Activated CD4-positive, alpha-beta T cell treated with anti-CD3 and anti-CD28 coated beads for 24 hours (primary cell): ENCODE data around the gene SLC35B1.

Experiments used
- DNase-seq, 2 donors: peaks; one replicate each; pipeline ENCODE4 v3.0.0-alpha.2; 2020; ENCODE audit warnings: low read depth in 2 of 2

Gene SLC35B1, protein sequence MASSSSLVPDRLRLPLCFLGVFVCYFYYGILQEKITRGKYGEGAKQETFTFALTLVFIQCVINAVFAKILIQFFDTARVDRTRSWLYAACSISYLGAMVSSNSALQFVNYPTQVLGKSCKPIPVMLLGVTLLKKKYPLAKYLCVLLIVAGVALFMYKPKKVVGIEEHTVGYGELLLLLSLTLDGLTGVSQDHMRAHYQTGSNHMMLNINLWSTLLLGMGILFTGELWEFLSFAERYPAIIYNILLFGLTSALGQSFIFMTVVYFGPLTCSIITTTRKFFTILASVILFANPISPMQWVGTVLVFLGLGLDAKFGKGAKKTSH

GRCh38 chr17:49707608-49708514, at the start of gene SLC35B1:
Gene SLC35B1 (minus strand): TSS chr17:49707964. CDS start chr17:49707833, 131 bp downstream.
- DNase-seq, result peak; percentile 98

DNA sequence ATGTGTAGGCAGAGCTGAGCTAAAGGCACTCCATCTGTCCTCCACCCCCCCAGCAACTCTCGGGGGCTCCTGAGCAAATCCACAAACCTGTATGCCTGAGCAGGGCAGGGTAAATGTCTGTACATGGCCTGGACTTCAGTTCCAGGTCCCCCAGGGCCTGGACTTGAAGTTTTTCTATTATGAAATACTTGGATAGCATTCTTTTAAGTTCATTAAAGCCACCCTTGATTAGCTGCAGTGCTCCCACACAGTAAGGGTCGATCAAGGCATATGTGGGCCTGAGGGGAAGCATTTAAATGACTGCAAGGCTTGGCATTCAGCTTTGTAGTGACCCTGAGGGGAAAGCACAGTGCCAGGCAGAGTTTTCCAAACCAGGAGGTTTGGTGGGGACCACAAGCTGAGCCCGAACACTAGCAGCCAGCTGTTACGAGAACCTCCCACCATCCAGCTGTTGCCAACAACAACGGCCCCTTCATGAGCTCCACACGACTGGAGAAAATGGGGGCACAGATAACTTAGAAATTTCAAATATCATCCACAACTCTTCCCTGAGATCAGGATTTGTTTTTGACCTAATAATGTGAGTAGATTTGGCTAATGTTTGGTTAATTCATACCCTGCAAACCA, 49.5 kb upstream of the SLC35B1 start:
- no peak for DNase-seq

- no peak for DNase-seq
Measured at GRCh38 chr17:49756323-49757150, 48.8 kb upstream of the SLC35B1 start.

DNA sequence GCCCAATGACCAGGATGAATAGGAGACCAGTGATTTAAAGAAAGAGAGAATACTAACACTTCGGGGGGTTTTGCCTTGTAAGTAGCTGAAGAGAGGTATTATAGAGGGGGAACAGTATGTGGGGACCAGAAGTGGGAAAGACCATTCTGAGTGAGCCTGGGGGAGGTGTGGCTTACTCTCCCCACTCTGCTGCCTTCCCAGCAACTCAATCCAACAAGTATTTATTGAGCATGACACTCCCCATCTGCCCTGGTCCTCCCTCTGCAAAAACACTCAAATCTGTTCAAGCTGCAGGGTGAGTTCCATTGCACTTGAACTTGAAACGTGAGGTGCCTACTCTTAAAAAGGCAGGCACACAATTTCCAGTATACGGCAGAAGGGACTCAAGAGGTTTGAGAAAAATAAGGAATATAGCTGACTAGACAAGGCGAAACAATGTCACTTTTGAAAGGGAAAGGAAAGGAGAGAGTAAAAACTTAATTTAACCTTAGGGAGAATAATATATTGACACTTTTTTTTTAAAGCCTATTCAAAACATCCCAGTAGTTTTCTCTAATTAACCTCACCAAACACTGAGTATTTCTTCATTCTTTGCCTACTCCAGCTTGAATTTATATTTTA, 48.0 kb upstream of the SLC35B1 start:
- DNase-seq, result no peak

DNA sequence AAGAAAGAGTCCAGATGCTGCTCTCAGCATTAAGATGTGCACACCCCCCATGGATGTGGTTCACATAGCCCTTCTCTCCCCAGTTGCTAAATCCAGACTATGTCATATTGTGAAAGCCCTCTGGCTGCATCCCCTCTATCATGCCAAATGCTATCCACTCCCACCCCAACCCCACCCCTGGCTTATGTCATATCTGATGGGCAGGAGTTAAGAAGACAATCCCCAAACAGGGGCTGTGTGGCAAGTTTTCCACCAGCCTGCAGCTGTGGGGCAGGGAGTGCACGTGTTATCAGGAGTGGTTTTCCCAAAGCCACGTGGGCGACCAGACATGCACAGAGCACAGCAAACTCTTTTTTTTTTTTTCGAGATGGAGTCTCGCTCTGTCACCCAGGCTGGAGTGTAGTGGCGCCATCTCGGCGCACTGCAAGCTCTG, 46.2 kb upstream of the SLC35B1 start:
- no peak for DNase-seq

DNA sequence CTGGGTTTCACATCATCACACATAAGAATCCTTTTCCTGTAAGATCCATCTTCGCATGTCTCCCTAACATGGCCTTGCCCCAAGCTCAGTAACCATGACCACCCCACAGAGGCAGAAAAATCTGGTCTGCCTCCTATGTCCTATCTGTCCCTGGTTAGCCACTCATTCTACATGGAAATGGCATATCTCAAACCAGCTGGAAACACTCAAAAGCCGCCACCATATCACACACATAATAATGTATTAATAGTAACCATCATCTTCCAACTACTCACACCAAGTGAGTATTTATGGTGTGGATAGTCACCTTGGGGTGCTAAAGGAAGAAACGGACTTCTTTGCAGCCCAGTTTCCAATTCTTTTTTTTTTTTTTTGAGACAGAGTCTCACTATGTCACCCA, 44.7 kb upstream of the SLC35B1 start:
- DNase-seq, result no peak

DNA sequence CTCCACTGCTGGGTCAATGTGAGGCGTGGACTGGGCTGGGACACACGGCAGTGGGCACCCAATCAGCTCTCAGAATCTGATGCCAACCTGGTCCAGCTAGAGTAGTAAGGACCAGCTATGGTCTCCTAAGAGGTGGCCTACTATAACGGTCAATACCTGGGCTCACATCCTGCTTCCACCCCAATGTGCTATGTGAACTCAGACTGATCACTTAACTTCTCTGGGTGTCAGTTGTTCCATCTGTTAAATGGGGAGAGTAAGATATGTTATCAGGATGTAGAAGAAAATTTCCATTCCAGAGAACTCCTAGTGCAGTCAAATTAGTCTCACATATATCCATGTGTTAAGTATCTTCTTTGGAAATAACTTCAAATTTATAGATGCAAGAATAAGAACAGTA, 42.0 kb upstream of the SLC35B1 start:
- no peak for DNase-seq

DNA sequence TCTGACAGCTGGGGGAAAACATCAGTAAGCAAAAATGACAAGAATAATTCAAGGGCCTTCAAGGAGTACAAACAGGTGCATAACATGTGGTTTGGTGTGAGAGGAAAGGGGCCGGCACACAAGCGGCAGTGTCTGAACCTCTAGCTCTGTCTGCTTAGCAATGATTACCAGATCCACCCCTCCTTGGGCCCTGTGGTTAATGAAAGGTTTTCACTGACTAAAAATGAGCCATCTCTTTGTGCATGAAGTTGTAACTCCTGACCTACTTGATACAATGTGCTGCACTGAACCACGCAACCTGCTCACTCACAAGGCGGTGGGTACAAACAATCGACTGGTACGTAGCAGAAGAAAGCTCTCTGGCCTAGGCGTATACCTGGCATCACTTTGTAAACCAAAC, 41.0 kb upstream of the SLC35B1 start:
- peak; percentile 20 to 48 for DNase-seq

DNA sequence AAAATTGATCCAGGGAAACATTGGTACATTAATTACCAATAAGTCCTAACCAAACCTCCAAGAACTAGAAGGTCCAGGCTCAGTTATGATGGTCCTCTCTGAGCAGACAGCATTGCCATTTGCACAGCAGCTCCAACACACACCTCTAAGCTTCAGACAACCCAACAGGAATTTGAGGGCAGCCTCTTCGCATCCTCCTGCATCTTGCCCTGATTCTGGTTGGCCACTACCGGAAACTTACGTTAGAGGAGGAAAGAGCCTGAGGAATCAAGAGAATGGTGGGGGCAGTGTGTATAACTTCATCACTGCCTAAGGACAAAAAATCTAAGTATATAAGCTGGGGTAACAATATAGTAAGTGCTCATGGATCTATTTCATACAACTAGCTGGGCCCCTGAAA, 40.5 kb upstream of the SLC35B1 start:
- DNase-seq, result no peak

DNA sequence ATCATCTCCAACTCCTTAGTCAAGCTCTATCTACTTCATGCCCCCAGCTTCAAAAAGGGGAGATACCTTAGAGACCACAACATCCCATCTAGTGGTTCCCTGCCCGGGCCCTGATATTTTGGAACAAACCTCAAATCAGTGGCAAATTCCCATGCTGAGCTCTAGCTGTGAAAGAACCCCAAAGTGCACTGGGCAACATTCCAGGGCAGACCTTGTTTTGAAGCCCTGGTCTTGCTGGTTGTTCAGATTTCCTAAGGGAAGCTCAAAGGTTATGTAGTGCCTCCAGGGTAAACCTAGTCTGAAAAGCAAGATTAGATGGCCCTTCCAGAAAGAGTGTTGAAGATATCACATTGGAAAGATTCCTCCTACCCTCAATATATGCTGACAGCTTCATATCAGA, 39.9 kb upstream of the SLC35B1 start:
- DNase-seq, result no peak

DNA sequence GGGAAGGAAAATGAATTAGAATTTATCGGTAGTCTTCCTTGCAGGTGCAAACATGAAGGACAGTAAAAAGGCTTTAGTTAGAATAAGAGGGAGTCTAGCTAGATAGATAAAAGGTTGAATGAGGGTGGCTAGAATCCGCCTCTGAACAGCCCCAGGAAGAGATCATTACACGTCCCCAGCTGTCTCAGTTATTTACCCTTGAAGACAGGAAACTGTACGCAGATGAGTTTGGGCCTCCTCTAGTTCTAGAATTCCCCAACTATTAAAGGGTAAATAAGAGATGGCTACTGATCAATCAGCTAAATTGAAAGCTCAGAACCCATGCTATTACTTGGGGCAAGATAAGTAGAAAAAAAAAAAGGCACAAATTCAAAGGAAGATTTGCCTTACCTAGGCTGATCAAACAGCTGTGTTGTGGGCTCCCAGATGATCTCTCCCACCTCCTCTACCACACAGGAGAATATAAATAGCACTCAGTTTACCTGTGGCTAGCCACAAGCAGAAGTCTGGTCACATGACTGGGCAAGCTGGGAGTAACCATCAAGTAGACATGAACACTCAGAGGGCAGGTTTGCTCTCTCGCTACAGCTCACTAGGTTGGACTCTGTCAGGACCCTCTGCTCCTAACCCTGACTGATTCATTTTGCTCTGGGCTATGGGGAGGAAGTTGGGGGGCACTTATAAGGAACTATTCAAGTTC, 39.2 kb upstream of the SLC35B1 start:
- no peak for DNase-seq

DNA sequence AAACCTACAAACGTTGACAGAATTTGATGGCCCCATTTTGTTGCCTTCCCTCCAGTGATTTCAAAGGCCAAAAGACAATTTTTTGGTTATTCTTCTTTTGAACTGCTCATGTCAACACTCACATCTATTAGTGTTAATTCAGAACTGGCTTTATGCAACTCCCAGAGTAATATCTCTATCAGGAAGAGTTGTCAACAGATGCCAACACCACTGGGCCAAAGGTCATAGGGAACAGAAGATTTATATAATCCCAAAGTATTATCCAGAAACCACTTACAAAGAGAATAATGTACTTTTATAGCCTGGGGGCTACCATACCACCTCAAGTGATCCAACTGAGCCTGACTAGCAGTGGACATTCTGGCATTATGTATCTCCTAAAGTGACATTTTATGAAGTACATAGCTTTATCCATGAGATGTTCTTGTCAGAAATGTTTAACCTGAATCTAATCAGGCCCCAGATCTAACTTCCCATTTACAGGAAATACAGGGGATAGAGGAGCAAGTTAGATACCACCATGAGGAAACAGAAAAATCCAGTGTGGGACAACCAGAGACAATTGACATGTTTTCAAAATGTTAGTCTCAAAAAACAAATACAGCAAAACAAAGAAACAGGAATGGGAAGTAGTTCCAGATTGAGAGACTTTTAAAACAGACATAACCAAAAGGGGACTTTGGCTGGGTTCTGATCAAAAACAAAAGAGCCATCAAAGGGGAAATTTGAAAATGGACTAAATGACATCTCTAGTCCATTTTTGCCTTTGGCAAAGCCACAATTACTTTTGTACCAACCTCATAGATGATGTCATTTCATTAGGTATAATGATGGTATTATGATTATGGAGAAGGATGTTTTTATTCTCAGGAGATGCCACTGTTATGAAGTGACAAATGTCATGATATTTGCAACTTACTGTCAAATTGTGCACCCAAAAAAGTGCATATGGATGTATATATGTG, 37.7 kb upstream of the SLC35B1 start:
- DNase-seq, result no peak

GRCh38 chr17:49742166-49742638, 34.4 kb upstream of the SLC35B1 start:
- DNase-seq, result no peak

GRCh38 chr17:49741692-49742076, 33.9 kb upstream of the SLC35B1 start:
- no peak for DNase-seq

DNA sequence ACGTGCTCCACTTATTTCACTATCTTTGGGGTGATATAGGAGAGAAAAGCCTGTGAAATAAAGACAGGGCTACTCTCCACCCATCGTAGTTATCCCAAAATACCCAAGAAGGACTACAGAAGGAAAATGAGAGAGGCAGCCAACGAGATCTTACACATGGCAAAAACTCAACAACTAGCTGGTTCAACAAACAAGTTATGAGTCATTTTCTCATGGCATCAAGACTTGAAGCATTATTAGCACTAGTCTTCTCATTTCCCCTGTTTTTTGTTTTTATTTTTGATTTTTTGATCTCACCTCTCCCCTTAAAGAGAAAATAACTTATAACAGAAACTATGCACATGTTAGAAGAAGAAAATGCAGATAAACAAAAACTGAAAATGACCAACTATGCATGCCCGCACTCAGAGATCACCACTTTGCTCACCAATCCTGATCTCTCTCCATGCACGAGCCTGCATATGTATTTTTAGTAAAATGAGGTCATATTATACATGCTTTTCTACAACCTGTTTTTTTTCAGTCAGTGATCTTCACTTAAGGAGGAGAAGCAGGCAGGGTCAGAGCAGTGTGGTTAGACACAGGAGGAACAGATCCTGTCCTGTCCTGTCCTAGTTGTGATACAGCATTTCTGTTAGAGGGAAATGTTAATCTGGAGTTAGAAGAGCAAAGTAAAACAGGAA, 33.4 kb upstream of the SLC35B1 start:
- no peak for DNase-seq

GRCh38 chr17:49739641-49740271, 32.0 kb upstream of the SLC35B1 start:
- DNase-seq, result peak; percentile 56 to 66

GRCh38 chr17:49738456-49739163, 30.8 kb upstream of the SLC35B1 start:
- DNase-seq, result no peak
